Choroid plexus epithelial cell (primary cell): Measurements from ENCODE around the gene GPR15LG.

Source experiments
- DNase-seq: peaks from one replicate; pipeline ENCODE4 v3.0.0-alpha.2; 2010; ENCODE audit warnings: low read depth
- H3K4me3 ChIP-seq: 2 replicates; pipeline ENCODE4 v1.5.1; 2011; ENCODE audit warnings: low read depth, mild to moderate bottlenecking, control low read depth, low read length, moderate library complexity
- TF ChIP-seq, protein P1 (sequence below): conservative IDR thresholded peaks from 2 replicates; pipeline ENCODE4 v1.5.1; 2011; ENCODE audit warnings: low read depth, mild to moderate bottlenecking, control low read depth, inconsistent platforms, low read length, moderate library complexity

GPR15LG gene

GRCh38 chr10:84214046-84214572, 40.5 kb downstream of the GPR15LG start:
- TF ChIP-seq, protein P1, sequence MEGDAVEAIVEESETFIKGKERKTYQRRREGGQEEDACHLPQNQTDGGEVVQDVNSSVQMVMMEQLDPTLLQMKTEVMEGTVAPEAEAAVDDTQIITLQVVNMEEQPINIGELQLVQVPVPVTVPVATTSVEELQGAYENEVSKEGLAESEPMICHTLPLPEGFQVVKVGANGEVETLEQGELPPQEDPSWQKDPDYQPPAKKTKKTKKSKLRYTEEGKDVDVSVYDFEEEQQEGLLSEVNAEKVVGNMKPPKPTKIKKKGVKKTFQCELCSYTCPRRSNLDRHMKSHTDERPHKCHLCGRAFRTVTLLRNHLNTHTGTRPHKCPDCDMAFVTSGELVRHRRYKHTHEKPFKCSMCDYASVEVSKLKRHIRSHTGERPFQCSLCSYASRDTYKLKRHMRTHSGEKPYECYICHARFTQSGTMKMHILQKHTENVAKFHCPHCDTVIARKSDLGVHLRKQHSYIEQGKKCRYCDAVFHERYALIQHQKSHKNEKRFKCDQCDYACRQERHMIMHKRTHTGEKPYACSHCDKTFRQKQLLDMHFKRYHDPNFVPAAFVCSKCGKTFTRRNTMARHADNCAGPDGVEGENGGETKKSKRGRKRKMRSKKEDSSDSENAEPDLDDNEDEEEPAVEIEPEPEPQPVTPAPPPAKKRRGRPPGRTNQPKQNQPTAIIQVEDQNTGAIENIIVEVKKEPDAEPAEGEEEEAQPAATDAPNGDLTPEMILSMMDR: no peak
- no peak for DNase-seq

DNA sequence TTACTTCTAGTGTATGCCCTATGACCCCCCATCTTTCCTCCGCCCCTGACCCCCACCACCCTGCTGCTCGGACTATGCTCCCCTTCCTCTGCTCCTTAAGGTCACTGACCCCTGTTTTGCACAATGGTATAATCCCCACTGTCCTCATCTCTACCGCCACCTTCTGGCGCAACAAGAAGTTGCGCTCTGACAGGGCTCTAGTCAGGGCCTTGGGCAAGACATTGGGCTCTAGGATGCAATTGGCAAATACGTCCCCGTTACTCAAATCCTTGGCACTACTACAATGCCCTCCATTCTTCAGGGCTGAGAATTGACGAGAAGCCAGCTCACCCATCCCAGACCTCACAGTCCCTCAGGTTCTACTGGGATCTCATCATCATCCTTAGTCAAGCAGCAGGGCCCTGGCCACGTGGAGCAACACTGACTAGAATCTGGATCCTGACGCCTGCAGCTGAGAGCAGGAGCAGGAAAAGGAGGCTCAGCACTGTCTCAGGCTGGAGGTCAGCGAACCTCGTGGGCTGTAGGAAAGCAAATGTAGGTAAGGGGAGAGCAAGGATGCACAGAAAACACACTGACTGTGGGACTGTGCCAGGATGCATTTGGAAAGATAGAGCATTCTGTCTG, 41.1 kb downstream of the GPR15LG start:
- no peak overlapping the region for H3K4me3 ChIP-seq
- TF ChIP-seq, protein P1: peak; percentile 54
- peak; percentile 9 for DNase-seq

More at GRCh38 chr10:84214046-84214572, 40.5 kb downstream of the GPR15LG start:
- no peak overlapping the region for H3K4me3 ChIP-seq

DNA sequence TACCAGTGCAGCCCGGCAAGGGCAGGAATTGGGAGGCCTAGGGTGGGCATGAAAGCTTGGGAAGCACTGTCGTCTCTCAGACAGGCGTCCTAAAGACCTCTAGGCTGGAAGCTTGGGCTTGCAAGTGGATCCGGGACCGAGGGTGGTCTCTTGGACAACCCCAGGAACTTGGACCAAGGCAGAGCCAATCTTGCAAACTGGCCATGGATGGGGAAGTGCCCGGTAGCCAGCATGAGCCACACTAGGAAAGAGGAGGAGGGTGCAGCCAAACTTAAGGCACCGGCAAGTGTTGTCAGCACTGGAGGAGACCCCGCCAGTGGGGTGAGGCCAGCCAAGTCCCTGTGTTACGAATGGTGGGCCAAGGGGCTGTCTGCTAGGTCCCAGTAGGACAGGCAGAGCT, 43.2 kb downstream of the GPR15LG start:
- TF ChIP-seq, protein P1: no peak
- no peak for DNase-seq
- no peak overlapping the region for H3K4me3 ChIP-seq

DNA sequence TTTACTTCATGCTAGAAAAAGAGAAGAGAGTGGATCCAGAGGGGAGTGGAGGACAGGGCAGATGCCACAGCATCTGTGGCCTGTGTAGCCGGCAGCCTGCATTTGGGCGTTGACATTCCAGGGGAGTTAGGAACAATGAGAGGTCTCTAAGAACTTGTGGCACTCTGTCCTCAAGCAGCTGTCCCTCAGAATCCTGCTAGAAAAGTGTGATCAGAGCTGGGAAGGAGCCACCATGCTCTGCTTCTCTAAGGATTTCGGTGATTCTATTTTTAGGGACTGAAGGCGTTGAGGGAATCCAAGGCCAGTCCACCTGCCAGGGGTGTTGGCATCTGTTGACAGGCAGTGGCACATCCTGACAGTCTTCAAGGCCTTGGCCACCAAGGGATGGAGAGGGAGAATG, 44.1 kb downstream of the GPR15LG start:
- TF ChIP-seq, protein P1: no peak
- no peak overlapping the region for H3K4me3 ChIP-seq
- DNase-seq: no peak

- H3K4me3 ChIP-seq: no peak overlapping the region
- TF ChIP-seq, protein P1: no peak
- DNase-seq: no peak
Measured at GRCh38 chr10:84221916-84222315, 48.3 kb downstream of the GPR15LG start.

- DNase-seq: no peak
- TF ChIP-seq, protein P1: no peak
- H3K4me3 ChIP-seq: no peak overlapping the region
Measured at GRCh38 chr10:84224411-84225028, 50.9 kb downstream of the GPR15LG start.
